T-cell (primary cell): ENCODE data around the gene XKR8. TPM values are rescaled to one million over a fixed set of nuclear protein-coding genes. Genes with fewer than 3 reads are reported as not detected.
A peak's percentile ranks its signal among the peaks of the same experiment; 100 is the strongest.

Source experiments
- ATAC-seq, 4 experiments: fragments of 200-7000 bp in 3 of 4; fragments of 150-1000 bp in 1 of 4; cut with Tn5 transposase; replicated peaks in 1 of 4; 1 replicate in 3 of 4; 2 replicates in 1 of 4; pipeline ENCODE4 v1.10.0; 2021; ENCODE audit warnings: moderate library complexity in 3 of 4, mild to moderate bottlenecking in 2 of 4, moderate number of reproducible peaks in 1 of 4
- CTCF ChIA-PET, 2 donors: fragments of 300-600 bp; sonication (Branson Sonifier 250); formaldehyde crosslinking; loops; one replicate each; lab custom pipeline; 2022; ENCODE audit warnings: antibody characterized with exemption in 2 of 2; lab: Charles Lee
- POLR2A ChIA-PET, 2 donors: fragments of 300-600 bp; sonication (Branson Sonifier 250); formaldehyde crosslinking; loops; one replicate each; lab custom pipeline; 2022; ENCODE audit warnings: antibody characterized with exemption in 2 of 2; lab: Charles Lee
- DNase-seq, 35 experiments: peaks; one replicate each; pipeline versions ENCODE4 v3.0.0 to v3.0.0-alpha.2; 2013 to 2023
- H3K27ac ChIP-seq: one replicate; pipeline ENCODE4 v1.5.1; 2013; ENCODE audit warnings: low read length
- H3K27me3 ChIP-seq, 2 experiments: replicated peaks in 1 of 2; 1 replicate in 1 of 2; 2 replicates in 1 of 2; pipeline versions ENCODE4 v1.6.1 to v1.7.0; 2013; ENCODE audit warnings: low read length in 1 of 2, mixed read lengths in 1 of 2; ENCODE audit not compliant: control insufficient read depth in 2 of 2, insufficient read depth in 2 of 2; ENCODE audit errors: extremely low read depth in 1 of 2
- H3K36me3 ChIP-seq, 2 donors: 1 replicate in 1 of 2; 2 replicates in 1 of 2; pipeline versions ENCODE4 v1.6.1 to v1.7.0; 2013; ENCODE audit warnings: low read length in 1 of 2; ENCODE audit not compliant: control insufficient read depth in 2 of 2, insufficient read depth in 1 of 2; ENCODE audit errors: extremely low read depth in 1 of 2
- H3K4me1 ChIP-seq, 2 experiments: 1 replicate in 1 of 2; 2 replicates in 1 of 2; pipeline versions ENCODE4 v1.6.1 to v1.7.0; 2013; ENCODE audit warnings: low read length in 2 of 2, mixed read lengths in 1 of 2; ENCODE audit not compliant: insufficient read depth in 2 of 2, control insufficient read depth in 1 of 2; ENCODE audit errors: extremely low read depth in 1 of 2
- H3K4me3 ChIP-seq, 2 donors: 1 replicate in 1 of 2; 2 replicates in 1 of 2; pipeline versions ENCODE4 v1.5.1 to v1.7.0; 2013; ENCODE audit warnings: mild to moderate bottlenecking in 2 of 2, low read length in 1 of 2, moderate library complexity in 1 of 2; ENCODE audit not compliant: control insufficient read depth in 1 of 2; ENCODE audit errors: extremely low read depth in 1 of 2
- H3K9me3 ChIP-seq: 2 replicates; pipeline ENCODE4 v1.7.0; 2013
- H3K27ac Mint-ChIP-seq, 2 donors: one replicate each; pipeline ENCODE4 v1.8.0; 2020 to 2021; ENCODE audit warnings: mild to moderate bottlenecking in 2 of 2, mixed read lengths in 2 of 2
- H3K27me3 Mint-ChIP-seq, 2 donors: one replicate each; pipeline ENCODE4 v1.8.0; 2021 to 2022; ENCODE audit warnings: mixed read lengths in 2 of 2
- H3K36me3 Mint-ChIP-seq: one replicate; pipeline ENCODE4 v1.8.0; 2021; ENCODE audit warnings: mixed read lengths
- H3K4me1 Mint-ChIP-seq, 3 donors: one replicate each; pipeline ENCODE4 v1.8.0; 2020 to 2022; ENCODE audit warnings: mixed read lengths in 3 of 3, mild to moderate bottlenecking in 1 of 3
- H3K4me3 Mint-ChIP-seq, 3 donors: one replicate each; pipeline ENCODE4 v1.8.0; 2020 to 2022; ENCODE audit warnings: mild to moderate bottlenecking in 3 of 3, mixed read lengths in 3 of 3, moderate library complexity in 3 of 3
- H3K9me3 Mint-ChIP-seq, 3 donors: one replicate each; pipeline ENCODE4 v1.8.0; 2020 to 2022; ENCODE audit warnings: mixed read lengths in 3 of 3
- WGBS: methylation state at CpG from one replicate; pipeline ENCODE4 v1.1.5; 2013; ENCODE audit warnings: missing lambda C conversion rate; ENCODE audit not compliant: insufficient coverage; 5-methylcytosine and 5-hydroxymethylcytosine counted together
- total RNA-seq, 35 experiments: library from RNA in 6 of 35; stranded (reverse) in 6 of 35; fragments of 120-200 nt in 1 of 35; gene quantifications; one replicate each; pipeline versions ENCODE4 v1.2.1 to v1.2.4 and lab custom pipeline; 2013 to 2026

Gene XKR8
- total RNA-seq, 5 donors from 2014 or later (not counting 1 experiment from before 2014, with no cell fraction given) = 7.7 to 18.3 (median 14.4) TPM

GRCh38 chr1:27949027-27949426 is 10.7 kb upstream of the XKR8 start:
- CTCF ChIA-PET = interaction anchor here in 1 of 2 donors (1.1 kb wide), 1 partner anchor 9 kb away, joined by 5 read pairs; no protein-coding TSS in a partner anchor
- H3K27ac Mint-ChIP-seq = no peak overlapping the region

DNA sequence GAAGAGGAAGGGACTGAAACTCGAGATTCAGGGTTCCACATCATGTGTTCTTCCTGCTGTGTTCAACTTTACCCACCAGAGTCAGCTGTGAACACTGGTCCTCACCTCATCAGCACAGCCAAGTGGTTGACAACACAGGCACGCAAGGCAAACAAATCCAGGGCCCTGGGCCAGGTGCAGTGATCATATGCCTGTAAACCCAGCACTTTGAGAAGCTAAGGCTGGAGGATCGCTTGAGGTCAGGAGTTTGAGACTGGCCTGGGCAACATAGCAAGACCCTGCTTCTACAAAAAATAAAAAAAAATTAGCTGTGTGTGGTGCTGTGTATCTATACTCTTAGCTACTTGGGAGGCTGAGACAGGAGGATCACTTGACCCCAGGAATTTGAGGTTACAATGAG is 8.4 kb upstream of the XKR8 start:
- Mint-ChIP-seq H3K27me3 (no peaks in the 10 kb centered on the region), H3K27ac (no peak overlapping the region), H3K4me3 (no peak overlapping the region), H3K36me3 (no peaks in the 10 kb centered on the region), H3K9me3 (no peaks in the 10 kb centered on the region), H3K4me1 (no peaks in the 10 kb centered on the region)
- Histone ChIP-seq H3K4me1 (no peaks in the 10 kb centered on the region), H3K4me3 (no peak overlapping the region), H3K9me3 (no peaks in the 10 kb centered on the region), H3K36me3 (no peaks in the 10 kb centered on the region), H3K27me3 (peaks cover 0 to 24% of the 10 kb centered on the region in 2 experiments), H3K27ac (no peak overlapping the region)
- ATAC-seq = no peak
- CTCF ChIA-PET = interaction anchor here in 1 of 2 donors (0.5 to 0.9 kb wide), 2 partner anchors 101 to 195 kb away, joined by 3 to 4 read pairs; no protein-coding TSS in a partner anchor
- 33% methylated on average over 1 of the region's 3 CpGs for WGBS
- no peak for DNase-seq
- POLR2A ChIA-PET = interaction anchor here in 1 of 2 donors (0.7 kb wide), 1 partner anchor 117 kb away, joined by 7 read pairs; no protein-coding TSS in a partner anchor

More at GRCh38 chr1:27949027-27949426, 10.7 kb upstream of the XKR8 start:
- peaks cover 0 to 7% of the 10 kb centered on the region in 2 experiments for H3K27me3 ChIP-seq
- no peaks in the 10 kb centered on the region for H3K36me3 ChIP-seq
- no peaks in the 10 kb centered on the region for H3K9me3 Mint-ChIP-seq
- peaks cover 3 to 9% (median 5%) of the 10 kb centered on the region in 3 donors for H3K4me1 Mint-ChIP-seq
- WGBS = 92% methylated on average over 8 of the region's 8 CpGs
- no peak overlapping the region for H3K4me3 ChIP-seq
- ATAC-seq (no peak), DNase-seq (no peak)
- H3K27ac ChIP-seq = no peak overlapping the region
- H3K4me3 Mint-ChIP-seq = no peak overlapping the region
- no peaks in the 10 kb centered on the region for H3K36me3 Mint-ChIP-seq
- POLR2A ChIA-PET = interaction anchor here in 1 of 2 donors (0.6 kb wide), 1 partner anchor 1559 kb away, joined by 3 read pairs; no protein-coding TSS in a partner anchor
- peaks cover 2 to 5% of the 10 kb centered on the region in 2 experiments for H3K4me1 ChIP-seq
- no peaks in the 10 kb centered on the region for H3K27me3 Mint-ChIP-seq
- no peaks in the 10 kb centered on the region for H3K9me3 ChIP-seq

GRCh38 chr1:27952147-27952546 is 7.6 kb upstream of the XKR8 start:
- no peak overlapping the region for H3K4me3 Mint-ChIP-seq
- no CpG with 5 or more reads among the region's 3 CpGs for WGBS
- CTCF ChIA-PET = interaction anchor here in 1 of 2 donors (0.5 to 0.9 kb wide), 2 partner anchors 100 to 195 kb away, joined by 3 to 4 read pairs; no protein-coding TSS in a partner anchor
- H3K9me3 Mint-ChIP-seq = no peaks in the 10 kb centered on the region
- DNase-seq (no peak), ATAC-seq (no peak)
- H3K36me3 Mint-ChIP-seq = no peaks in the 10 kb centered on the region
- no peak overlapping the region for H3K27ac ChIP-seq
- POLR2A ChIA-PET = interaction anchor here (0.6 to 0.7 kb wide), 2 partner anchors 106 to 118 kb away, joined by 3 to 7 read pairs; no protein-coding TSS in a partner anchor
- no peaks in the 10 kb centered on the region for H3K4me1 ChIP-seq
- no peaks in the 10 kb centered on the region for H3K27me3 Mint-ChIP-seq
- no peaks in the 10 kb centered on the region for H3K9me3 ChIP-seq
- H3K27me3 ChIP-seq = peaks cover 0 to 24% of the 10 kb centered on the region in 2 experiments
- no peaks in the 10 kb centered on the region for H3K36me3 ChIP-seq
- H3K4me3 ChIP-seq = no peak overlapping the region
- no peak overlapping the region for H3K27ac Mint-ChIP-seq
- H3K4me1 Mint-ChIP-seq = no peaks in the 10 kb centered on the region

DNA sequence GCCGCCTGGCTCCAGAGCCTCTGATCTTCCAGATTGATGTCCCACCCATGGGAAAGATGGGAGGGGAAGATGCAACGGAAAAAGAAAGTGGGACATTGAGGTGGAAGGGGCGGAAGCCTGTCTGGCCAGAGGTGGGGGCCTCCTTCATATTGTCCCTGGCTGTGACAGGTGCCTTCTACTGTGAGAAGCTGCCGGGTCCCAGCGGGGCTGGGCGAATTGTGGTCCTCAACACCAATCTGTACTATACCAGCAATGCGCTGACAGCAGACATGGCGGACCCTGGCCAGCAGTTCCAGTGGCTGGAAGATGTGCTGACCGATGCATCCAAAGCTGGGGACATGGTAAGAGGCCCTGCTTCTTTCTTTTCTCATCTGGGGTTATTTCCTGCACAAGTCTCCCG is 5.6 kb upstream of the XKR8 start:
- H3K4me1 Mint-ChIP-seq = peaks cover 1 to 8% (median 4%) of the 10 kb centered on the region in 3 donors
- H3K9me3 Mint-ChIP-seq = no peaks in the 10 kb centered on the region
- H3K36me3 Mint-ChIP-seq = no peaks in the 10 kb centered on the region
- POLR2A ChIA-PET = interaction anchor here in 1 of 2 donors (0.6 kb wide), 1 partner anchor 627 kb away, joined by 4 read pairs; no protein-coding TSS in a partner anchor
- no peak overlapping the region for H3K27ac Mint-ChIP-seq
- Histone ChIP-seq H3K4me1 (peaks cover 0 to 8% of the 10 kb centered on the region in 2 experiments), H3K9me3 (no peaks in the 10 kb centered on the region), H3K27ac (no peak overlapping the region), H3K27me3 (peaks cover 0 to 21% of the 10 kb centered on the region in 2 experiments), H3K4me3 (no peak overlapping the region), H3K36me3 (no peaks in the 10 kb centered on the region)
- DNase-seq (no peak), ATAC-seq (no peak)
- no peak overlapping the region for H3K4me3 Mint-ChIP-seq
- WGBS = 87% methylated on average over 4 of the region's 10 CpGs
- H3K27me3 Mint-ChIP-seq = no peaks in the 10 kb centered on the region
- CTCF ChIA-PET = no interaction called here

DNA sequence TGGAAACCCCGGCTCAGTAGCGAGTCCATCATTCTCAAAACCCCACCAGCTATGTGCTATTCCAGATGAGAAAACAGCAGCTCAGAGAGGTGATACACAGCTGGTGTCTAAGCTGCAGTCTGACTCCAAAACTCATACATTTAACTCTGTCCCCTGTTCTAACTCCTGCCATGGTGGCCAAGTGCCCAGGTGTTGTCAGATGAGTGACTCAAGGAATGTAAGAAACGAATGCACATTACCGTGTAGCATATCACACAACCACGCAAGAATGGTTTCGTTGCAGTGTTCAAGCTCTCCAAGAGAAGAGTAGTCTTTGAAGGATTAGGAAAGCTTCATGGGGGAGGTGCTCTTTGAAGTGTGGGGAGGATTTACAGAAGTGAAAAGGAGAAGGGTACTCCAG is 4.7 kb upstream of the XKR8 start:
- Histone ChIP-seq H3K36me3 (no peaks in the 10 kb centered on the region), H3K9me3 (no peaks in the 10 kb centered on the region), H3K27me3 (peaks cover 0 to 17% of the 10 kb centered on the region in 2 experiments), H3K4me3 (no peak overlapping the region), H3K4me1 (peaks cover 0 to 13% of the 10 kb centered on the region in 2 experiments), H3K27ac (no peak overlapping the region)
- no peaks in the 10 kb centered on the region for H3K27me3 Mint-ChIP-seq
- no peak for DNase-seq
- CTCF ChIA-PET = no interaction called here
- peaks cover 6 to 12% (median 6%) of the 10 kb centered on the region in 3 donors for H3K4me1 Mint-ChIP-seq
- no peak for ATAC-seq
- WGBS = 83% methylated on average over 1 of the region's 6 CpGs
- no peak overlapping the region for H3K4me3 Mint-ChIP-seq
- H3K9me3 Mint-ChIP-seq = no peaks in the 10 kb centered on the region
- no peaks in the 10 kb centered on the region for H3K36me3 Mint-ChIP-seq
- no peak overlapping the region for H3K27ac Mint-ChIP-seq
- POLR2A ChIA-PET = no interaction called here

DNA sequence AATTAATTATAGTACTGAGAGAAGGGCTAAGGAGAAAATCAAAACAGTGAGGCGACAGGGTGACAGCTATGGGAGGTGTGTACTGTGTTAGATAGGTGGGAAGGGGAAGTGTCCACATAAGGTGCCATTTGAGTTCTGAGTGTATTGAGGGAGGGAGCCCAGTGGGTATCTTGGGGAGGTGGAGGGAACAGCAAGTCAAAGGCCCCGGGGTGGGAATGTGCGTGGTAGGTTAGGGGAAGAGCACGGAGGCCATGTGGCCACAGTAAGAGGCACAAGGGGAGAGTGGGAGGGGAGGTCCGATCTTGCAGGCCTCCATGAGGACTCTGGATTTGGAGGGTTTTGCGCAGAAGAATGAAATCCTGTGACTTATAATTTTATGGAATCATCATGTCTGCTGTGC is 3.0 kb upstream of the XKR8 start:
- 78% methylated on average over 5 of the region's 6 CpGs for whole genome bisulfite sequencing
- POLR2A ChIA-PET = no interaction called here
- Mint-ChIP-seq H3K27ac (peak overlapping the region in 1 of 2 donors; percentile 19), H3K9me3 (no peaks in the 10 kb centered on the region), H3K36me3 (no peaks in the 10 kb centered on the region), H3K27me3 (no peaks in the 10 kb centered on the region), H3K4me3 (peak overlapping the region in 2 of 3 donors; percentile 15 to 45), H3K4me1 (peaks cover 19 to 25% (median 21%) of the 10 kb centered on the region in 3 donors)
- Histone ChIP-seq H3K4me1 (peaks cover 5 to 30% of the 10 kb centered on the region in 2 experiments), H3K4me3 (no peak overlapping the region), H3K27ac (no peak overlapping the region), H3K27me3 (peaks cover 0 to 17% of the 10 kb centered on the region in 2 experiments), H3K36me3 (no peaks in the 10 kb centered on the region), H3K9me3 (no peaks in the 10 kb centered on the region)
- no peak for ATAC-seq
- DNase-seq = no peak
- CTCF ChIA-PET = no interaction called here
